NCI-H128 (cell line): ENCODE results near the gene NDUFS1.
"Not testable (repeated sequence)": the region's sequence is repeated elsewhere in the genome, so short reads cannot be mapped to it uniquely, and the experiment has no call there.

Experiments used
- DNase-seq: peaks from one replicate; lab custom pipeline; 2025; ENCODE audit not compliant: unreplicated experiment; lab: John Stamatoyannopoulos, UW

Gene NDUFS1

GRCh38 chr2:206163251-206163880 is 4.1 kb upstream of the NDUFS1 start:
- no peak for DNase-seq

- not testable (repeated sequence) for DNase-seq
Measured at GRCh38 chr2:206162401-206162800, 3.2 kb upstream of the NDUFS1 start.

GRCh38 chr2:206160807-206161179 is 1.5 kb upstream of the NDUFS1 start:
- DNase-seq = no peak

GRCh38 chr2:206160125-206160806 is 1.0 kb upstream of the NDUFS1 start:
- no peak for DNase-seq

- DNase-seq = no peak
Measured at GRCh38 chr2:206158563-206159345, 490 bp downstream of the NDUFS1 start.

GRCh38 chr2:206157014-206157413 is 2.2 kb downstream of the NDUFS1 start:
- not testable (repeated sequence) for DNase-seq

GRCh38 chr2:206154197-206154596 is 5.0 kb downstream of the NDUFS1 start:
- no peak for DNase-seq

GRCh38 chr2:206150631-206151030 is 8.6 kb downstream of the NDUFS1 start:
- DNase-seq = no peak

- no peak for DNase-seq
Measured at GRCh38 chr2:206150168-206150567, 9.1 kb downstream of the NDUFS1 start.

GRCh38 chr2:206149330-206149729 is 9.9 kb downstream of the NDUFS1 start:
- DNase-seq = no peak

- DNase-seq = no peak
Measured at GRCh38 chr2:206145665-206146064, 13.6 kb downstream of the NDUFS1 start.

GRCh38 chr2:206144383-206144782 is 14.9 kb downstream of the NDUFS1 start:
- DNase-seq = no peak

GRCh38 chr2:206143451-206143850 is 15.8 kb downstream of the NDUFS1 start:
- DNase-seq = no peak

GRCh38 chr2:206127656-206128055 is 31.6 kb downstream of the NDUFS1 start:
- no peak for DNase-seq

GRCh38 chr2:206125901-206126300 is 33.3 kb downstream of the NDUFS1 start:
- DNase-seq = no peak

- DNase-seq = not testable (repeated sequence)
Measured at GRCh38 chr2:206122569-206122968, 36.7 kb downstream of the NDUFS1 start.

- DNase-seq = no peak
Measured at GRCh38 chr2:206116278-206116677, 43.0 kb downstream of the NDUFS1 start.

GRCh38 chr2:206115026-206115578 is 44.1 kb downstream of the NDUFS1 start:
- no peak for DNase-seq

GRCh38 chr2:206112846-206113547 is 46.2 kb downstream of the NDUFS1 start:
- DNase-seq = no peak

- DNase-seq = no peak
Measured at GRCh38 chr2:206112108-206112507, 47.1 kb downstream of the NDUFS1 start.

GRCh38 chr2:206108713-206109112 is 50.5 kb downstream of the NDUFS1 start:
- no peak for DNase-seq
